Hematopoietic multipotent progenitor cell treated with erythropoietin and hydrocortisone succinate and interleukin-3 and kit ligand, for 6 days (in vitro differentiated cells): Measurements from ENCODE around the gene METTL26.
A peak's percentile ranks its signal among the peaks of the same experiment; 100 is the strongest.

Source experiments
- DNase-seq: peaks from one replicate; pipeline ENCODE4 v3.0.0-alpha.2; 2015

The METTL26 gene

GRCh38 chr16:658679-659571 lies 22.8 kb upstream of the METTL26 start:
- no peak for DNase-seq

DNA sequence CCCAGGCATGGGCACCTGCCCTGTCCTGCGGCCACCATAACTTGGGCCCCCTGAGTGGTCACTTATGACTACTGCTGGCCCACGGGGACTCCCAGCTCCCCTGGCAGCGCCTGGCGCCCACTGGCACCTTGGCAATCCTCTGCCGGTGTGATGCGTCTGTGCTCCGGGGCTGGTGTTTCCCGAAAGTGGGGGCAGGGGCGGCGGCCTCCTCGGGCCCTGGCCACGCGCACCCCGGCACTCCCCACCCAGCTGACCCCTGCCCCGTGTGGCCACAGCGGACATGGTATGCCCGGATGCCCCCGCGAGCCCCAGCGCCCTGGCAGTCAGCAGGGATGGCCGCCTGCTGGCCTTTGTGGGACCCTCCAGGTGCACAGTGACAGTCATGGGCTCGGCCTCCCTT lies 21.4 kb upstream of the METTL26 start:
- DNase-seq: no peak

GRCh38 chr16:654034-654433 lies 17.9 kb upstream of the METTL26 start:
- DNase-seq: no peak

- no peak for DNase-seq
These were observed 16.6 kb upstream of the METTL26 start for GRCh38 chr16:652454-653305.

DNA sequence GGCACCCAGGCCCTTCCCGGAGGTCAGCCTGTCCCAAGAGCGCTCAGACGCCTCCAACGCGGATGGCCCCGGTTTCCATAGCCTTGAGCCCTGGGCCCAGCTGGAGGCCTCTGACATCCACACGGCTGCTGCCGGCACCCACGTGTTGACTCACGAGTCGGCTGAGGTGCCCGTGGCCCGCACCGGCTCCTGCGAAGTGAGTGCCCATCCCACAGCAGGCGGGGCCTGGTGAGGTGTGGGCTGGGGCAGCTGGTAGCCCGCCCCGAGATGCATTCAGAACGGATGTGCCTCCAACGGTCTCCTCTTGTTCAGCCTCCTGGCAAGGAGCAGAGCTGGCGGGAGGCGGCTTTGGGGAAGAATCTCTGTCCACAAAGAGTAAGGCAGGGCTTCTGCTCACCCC lies 15.7 kb upstream of the METTL26 start:
- DNase-seq: no peak

- DNase-seq: peak; percentile 60
These were observed 13.5 kb upstream of the METTL26 start for GRCh38 chr16:649631-650030.

DNA sequence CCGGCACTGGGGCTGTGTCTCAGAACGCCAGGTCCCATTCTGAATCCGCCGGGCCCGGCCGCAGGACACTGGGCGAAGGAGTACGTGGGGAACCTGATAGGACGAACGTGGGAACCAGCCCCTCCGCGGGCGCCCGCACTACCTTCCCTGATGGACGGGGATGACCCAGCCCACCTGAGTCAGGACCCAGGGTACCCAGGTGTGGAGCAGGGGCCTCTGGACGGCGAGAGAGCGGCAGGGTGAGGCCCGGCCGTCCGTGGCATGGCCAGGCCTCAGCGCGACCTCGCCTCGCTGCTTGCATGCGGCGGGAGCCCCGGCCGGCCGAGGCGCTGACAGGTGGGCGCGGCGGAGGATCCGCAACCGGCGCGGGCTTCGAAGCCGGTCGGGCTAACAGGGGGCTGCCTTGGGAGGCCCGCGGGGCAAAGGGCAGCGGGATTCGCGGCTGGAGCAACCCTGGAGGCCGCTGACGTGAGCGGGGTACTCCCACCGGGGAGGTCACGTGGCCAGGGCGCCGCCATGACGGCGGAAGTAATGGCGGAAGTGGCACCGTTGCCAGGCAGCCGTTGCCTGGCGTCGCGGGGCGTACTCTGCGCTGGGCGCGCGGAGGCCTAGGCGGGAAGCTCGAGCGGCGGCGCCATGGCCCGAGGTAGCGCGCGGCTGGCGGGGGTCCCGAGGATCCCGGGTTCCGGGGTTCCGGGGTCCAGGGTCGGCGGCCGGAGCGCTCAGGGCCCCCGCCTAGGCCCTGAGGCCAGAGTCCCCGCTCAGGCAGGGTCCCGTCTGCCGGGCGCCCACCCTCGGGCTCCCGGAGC lies 12.9 kb upstream of the METTL26 start, which contains the start of gene WDR90:
WDR90 (plus strand) TSS at position 585 of the 809 bp plus-strand sequence; CDS start at position 637, 52 bp downstream.
- DNase-seq: peak; percentile 96

GRCh38 chr16:648071-648780 lies 12.1 kb upstream of the METTL26 start:
- DNase-seq: peak; percentile 78

DNA sequence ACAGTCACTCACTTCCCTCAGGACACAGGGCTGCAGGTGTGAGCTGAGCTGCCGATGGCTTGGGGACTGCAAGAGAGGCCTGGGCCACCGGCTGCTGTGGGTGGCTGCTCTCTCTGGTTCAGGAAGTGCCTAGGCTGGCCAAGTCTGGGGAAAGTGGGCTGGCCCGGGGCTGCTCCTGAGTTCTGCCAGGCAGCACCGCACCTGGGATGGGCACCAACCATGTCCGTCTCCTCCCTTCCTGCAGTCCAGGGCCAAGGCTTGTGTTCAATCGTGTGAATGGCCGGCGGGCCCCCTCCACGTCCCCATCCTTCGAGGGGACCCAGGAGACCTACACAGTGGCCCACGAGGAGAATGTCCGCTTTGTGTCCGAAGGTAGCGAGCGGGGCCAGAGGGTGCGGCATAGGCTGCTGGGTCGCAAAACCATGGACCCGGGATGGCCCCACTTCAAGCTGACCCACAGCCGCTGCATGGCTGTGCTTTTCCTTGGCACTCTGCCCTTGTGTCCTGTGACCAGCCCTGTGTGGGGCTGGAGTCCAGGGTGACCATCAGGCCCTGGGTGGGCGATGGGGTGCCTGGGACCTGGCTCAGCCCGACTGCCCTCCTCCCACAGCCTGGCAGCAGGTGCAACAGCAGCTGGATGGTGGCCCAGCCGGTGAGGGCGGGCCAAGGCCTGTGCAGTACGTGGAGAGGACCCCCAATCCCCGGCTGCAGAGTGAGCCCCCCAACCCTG lies 11.2 kb upstream of the METTL26 start:
- DNase-seq: no peak

DNA sequence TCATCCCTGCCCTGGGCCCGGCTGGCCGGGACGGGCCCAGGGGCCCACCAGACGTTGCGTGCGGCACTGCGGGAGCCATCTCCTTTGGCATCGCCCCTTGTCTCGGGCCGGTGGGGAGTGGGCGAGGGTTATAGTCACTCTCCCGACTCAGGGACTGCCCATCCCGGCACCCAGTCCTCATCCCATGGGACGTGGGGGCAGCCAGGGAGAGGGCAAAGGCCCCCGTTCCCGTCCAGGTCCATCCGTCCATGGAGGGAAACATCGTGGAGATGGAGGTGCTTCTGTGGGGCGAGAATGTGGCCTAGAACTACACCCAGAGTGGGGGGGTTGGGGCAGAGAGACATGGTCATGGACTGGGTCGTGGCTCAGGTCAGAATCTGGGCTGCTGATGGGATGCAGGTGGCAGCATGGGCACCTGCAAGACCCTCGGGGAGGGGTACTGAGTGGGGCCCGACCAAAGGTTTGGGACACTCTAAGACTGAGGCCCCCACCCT lies 10.6 kb upstream of the METTL26 start:
- DNase-seq: no peak

- no peak for DNase-seq
These were observed 10.0 kb upstream of the METTL26 start for GRCh38 chr16:645852-646678.

- no peak for DNase-seq
These were observed 8.5 kb upstream of the METTL26 start for GRCh38 chr16:644556-644955.

DNA sequence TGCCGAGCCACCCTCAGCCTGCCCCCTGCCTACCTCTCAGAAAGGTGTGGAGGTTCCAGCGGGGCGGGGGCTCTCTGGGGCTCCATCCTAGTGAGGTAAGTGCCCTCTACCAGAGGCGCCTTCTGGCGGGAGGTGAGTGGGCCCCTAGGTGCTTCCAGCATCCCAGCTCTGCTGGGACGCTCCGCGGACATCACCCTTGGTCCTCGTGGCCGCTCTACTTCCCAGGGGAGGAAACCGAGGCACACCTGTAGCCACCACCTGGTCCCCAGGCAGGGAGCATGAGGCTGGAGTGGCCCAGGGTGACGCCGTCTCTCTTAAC lies 6.9 kb upstream of the METTL26 start:
- DNase-seq: no peak

DNA sequence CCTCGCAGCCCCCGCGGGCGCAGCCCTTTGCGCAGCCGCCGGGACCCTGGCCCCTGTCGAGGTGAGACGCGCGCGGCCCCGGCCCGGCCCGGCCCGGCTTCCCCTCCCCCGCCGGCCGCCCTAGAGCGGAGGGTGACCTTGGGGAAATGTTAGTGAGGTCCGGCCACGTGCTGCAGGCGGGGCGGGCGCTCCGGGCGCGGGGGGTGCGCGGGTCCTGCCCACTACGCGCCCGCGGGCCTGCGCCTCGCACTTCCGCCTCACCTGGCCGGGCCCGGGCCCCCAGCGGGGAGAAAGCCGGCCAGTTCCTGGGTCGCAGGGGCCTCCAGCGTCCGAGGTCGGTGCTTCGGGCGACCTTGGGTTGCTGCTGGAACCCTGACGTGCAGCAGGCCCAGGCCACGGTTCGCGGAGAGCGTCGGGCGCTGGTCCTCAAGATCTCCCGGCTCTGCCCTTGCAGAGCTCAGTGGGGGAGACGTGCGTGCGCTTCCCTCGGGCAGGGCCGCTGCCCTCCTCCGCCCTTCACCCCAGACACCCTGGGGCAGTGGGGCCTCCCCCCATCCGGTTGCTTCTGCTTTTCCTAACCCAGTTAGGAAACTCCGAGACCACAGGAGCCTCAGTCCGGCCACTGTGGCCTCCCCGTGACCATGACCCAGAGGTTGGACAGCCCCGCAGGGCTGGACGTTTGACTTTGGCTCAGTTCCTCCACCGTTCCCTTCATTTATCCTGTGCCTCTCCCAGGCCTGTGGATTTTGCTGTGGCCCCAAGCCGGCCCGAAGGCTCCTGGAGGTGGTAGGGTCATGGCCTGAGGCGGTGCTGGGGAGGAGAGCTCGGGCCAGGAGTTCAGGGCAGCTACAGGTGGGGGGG lies 6.3 kb upstream of the METTL26 start:
- DNase-seq: peak; percentile 69

- DNase-seq: peak; percentile 91
These were observed 5.5 kb upstream of the METTL26 start, which contains the start of gene MCRIP2 for GRCh38 chr16:641326-642188. Gene MCRIP2 (plus strand): TSS chr16:641828. CDS start chr16:641992, 164 bp downstream.

DNA sequence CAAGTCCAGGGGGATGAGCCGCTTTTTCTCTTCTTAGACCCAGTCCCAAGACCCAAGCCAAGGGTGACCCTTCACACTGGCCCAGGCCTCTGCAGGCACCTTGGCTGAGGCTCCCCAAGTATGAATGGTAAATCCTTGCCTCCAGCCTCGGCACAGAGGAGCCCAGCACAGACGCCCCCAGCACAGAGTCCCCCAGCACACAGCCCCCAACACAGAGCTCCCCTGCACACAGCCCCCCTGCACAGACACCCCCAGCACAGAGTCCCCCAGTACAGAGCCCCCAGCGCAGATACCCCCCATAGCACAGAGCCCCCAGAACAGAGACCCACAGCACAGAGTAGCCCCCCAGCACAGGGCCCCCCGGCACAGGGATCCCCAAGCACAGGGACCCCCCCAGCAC lies 4.5 kb upstream of the METTL26 start:
- no peak for DNase-seq

GRCh38 chr16:638836-639235 lies 2.7 kb upstream of the METTL26 start:
- DNase-seq: no peak

DNA sequence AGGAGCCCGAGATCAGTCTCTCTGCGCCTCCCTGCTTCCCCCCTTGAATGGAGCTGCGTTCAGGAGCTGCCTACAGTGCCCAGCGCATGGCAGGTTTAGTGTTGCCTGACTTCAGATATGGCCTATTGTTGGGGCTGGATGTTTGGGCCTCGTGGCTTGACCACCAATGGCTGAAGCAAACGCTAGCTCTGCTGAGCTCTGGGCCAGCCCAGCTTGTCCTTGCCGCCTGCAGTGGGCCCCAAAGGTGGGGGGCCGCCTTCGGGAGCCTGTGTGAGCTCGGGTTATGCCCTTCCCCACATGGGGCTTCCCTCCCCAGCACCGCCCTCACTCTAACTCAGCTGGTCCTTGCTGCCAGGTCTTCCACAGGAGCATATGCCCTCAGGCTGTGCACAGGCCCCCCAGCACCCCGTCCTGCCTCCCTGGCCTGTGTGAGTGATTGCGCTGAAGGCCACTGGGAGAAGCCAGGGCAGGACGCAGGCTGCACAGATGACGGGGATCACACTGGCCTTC lies 2.0 kb upstream of the METTL26 start:
- DNase-seq: no peak
